ENCODE results near the gene PRRX1.

Gene PRRX1

GRCh38 chr1:170707117-170707516 lies 43.2 kb downstream of the PRRX1 start (continued):
- TF ChIP-seq POU6F1 (CRISPR knock-in tag; IDR thresholded peaks at IDR 0.05; ENCODE audit: borderline replicate concordance, low read depth) (no peak), GLIS3 (CRISPR knock-in tag; IDR thresholded peaks at IDR 0.05) (no peak), ESRRG (CRISPR knock-in tag; IDR thresholded peaks at IDR 0.05) (no peak)

GRCh38 chr1:170707959-170708655 lies 44.2 kb downstream of the PRRX1 start:
- ATAC-seq = peak; percentile 75
- TF ChIP-seq ZC3H10 (CRISPR knock-in tag; IDR thresholded peaks at IDR 0.05) (peak; percentile 85), OSR1 (CRISPR knock-in tag; IDR thresholded peaks at IDR 0.05) (peak; percentile 47; the same call in 1 of the 2 replicates), TOX (CRISPR knock-in tag; IDR thresholded peaks at IDR 0.05; ENCODE audit: borderline replicate concordance) (peak; percentile 92), ZNF565 (CRISPR knock-in tag; conservative IDR thresholded peaks at IDR 0.05; ENCODE audit: low read depth) (no peak)

GRCh38 chr1:170711682-170712081 lies 47.8 kb downstream of the PRRX1 start:
- no peak for TF ChIP-seq CSRNP3 (CRISPR knock-in tag; IDR thresholded peaks at IDR 0.05)
- no peak for TF ChIP-seq BACH2 (CRISPR knock-in tag; IDR thresholded peaks at IDR 0.05; ENCODE audit: borderline replicate concordance)
- TF ChIP-seq TCF4 (CRISPR knock-in tag; IDR thresholded peaks at IDR 0.05; ENCODE audit: borderline replicate concordance) = no peak
- no peak for TF ChIP-seq RARB (CRISPR knock-in tag; IDR thresholded peaks at IDR 0.05)
- TF ChIP-seq POU6F1 (CRISPR knock-in tag; IDR thresholded peaks at IDR 0.05; ENCODE audit: borderline replicate concordance, low read depth) = no peak
- TF ChIP-seq ESRRG (CRISPR knock-in tag; IDR thresholded peaks at IDR 0.05) = no peak
- ATAC-seq = peak; percentile 13; the same call in 2 of the 3 replicates

GRCh38 chr1:170714163-170714562 lies 50.2 kb downstream of the PRRX1 start:
- TF ChIP-seq OSR1 (CRISPR knock-in tag; IDR thresholded peaks at IDR 0.05) (no peak), CSDC2 (CRISPR knock-in tag; IDR thresholded peaks at IDR 0.05) (no peak), POU6F1 (CRISPR knock-in tag; IDR thresholded peaks at IDR 0.05; ENCODE audit: borderline replicate concordance, low read depth) (no peak), ZNF8 (CRISPR knock-in tag; IDR thresholded peaks at IDR 0.05) (no peak), PPARA (CRISPR knock-in tag; IDR thresholded peaks at IDR 0.05; ENCODE audit: borderline replicate concordance) (no peak), CSRNP3 (CRISPR knock-in tag; IDR thresholded peaks at IDR 0.05) (no peak), ZFP3 (CRISPR knock-in tag; IDR thresholded peaks at IDR 0.05) (no peak), ZFP30 (CRISPR knock-in tag; IDR thresholded peaks at IDR 0.05) (no peak), ESRRG (CRISPR knock-in tag; IDR thresholded peaks at IDR 0.05) (no peak), CREB5 (CRISPR knock-in tag; IDR thresholded peaks at IDR 0.05; ENCODE audit: low read depth) (no peak)
- ATAC-seq = no peak
